Glomerular visceral epithelial cell (primary cell): ENCODE data around the gene RFTN1.
"Not testable (repeated sequence)": the region's sequence is repeated elsewhere in the genome, so short reads cannot be mapped to it uniquely, and the experiment has no call there.

ENCODE experiments used
- DNase-seq: peaks from one replicate; pipeline ENCODE4 v3.0.0-alpha.2; 2016; ENCODE audit errors: extremely low spot score

The RFTN1 gene

GRCh38 chr3:16506884-16507577 is 6.5 kb downstream of the RFTN1 start:
- no peak for DNase-seq

- DNase-seq, result no peak
Measured at GRCh38 chr3:16506451-16506850, 7.0 kb downstream of the RFTN1 start.

- DNase-seq, result no peak
Measured at GRCh38 chr3:16504692-16505091, 8.8 kb downstream of the RFTN1 start.

GRCh38 chr3:16504242-16504641 is 9.3 kb downstream of the RFTN1 start:
- no peak for DNase-seq

GRCh38 chr3:16503191-16503776 is 10.2 kb downstream of the RFTN1 start:
- no peak for DNase-seq

- DNase-seq, result no peak
Measured at GRCh38 chr3:16502347-16502908, 11.1 kb downstream of the RFTN1 start.

GRCh38 chr3:16501376-16501775 is 12.1 kb downstream of the RFTN1 start:
- no peak for DNase-seq

- no peak for DNase-seq
Measured at GRCh38 chr3:16500911-16501310, 12.6 kb downstream of the RFTN1 start.

GRCh38 chr3:16500093-16500492 is 13.4 kb downstream of the RFTN1 start:
- no peak for DNase-seq

- no peak for DNase-seq
Measured at GRCh38 chr3:16499351-16499750, 14.1 kb downstream of the RFTN1 start.

- DNase-seq, result no peak
Measured at GRCh38 chr3:16498130-16498890, 15.2 kb downstream of the RFTN1 start.

- no peak for DNase-seq
Measured at GRCh38 chr3:16496408-16497222, 16.9 kb downstream of the RFTN1 start.

- DNase-seq, result no peak
Measured at GRCh38 chr3:16496008-16496407, 17.5 kb downstream of the RFTN1 start.

GRCh38 chr3:16494814-16495431 is 18.6 kb downstream of the RFTN1 start:
- no peak for DNase-seq

GRCh38 chr3:16494094-16494493 is 19.4 kb downstream of the RFTN1 start:
- DNase-seq, result no peak

GRCh38 chr3:16490062-16490619 is 23.4 kb downstream of the RFTN1 start:
- DNase-seq, result no peak

- not testable (repeated sequence) for DNase-seq
Measured at GRCh38 chr3:16489326-16490061, 24.0 kb downstream of the RFTN1 start.

- no peak for DNase-seq
Measured at GRCh38 chr3:16488637-16489036, 24.9 kb downstream of the RFTN1 start.

GRCh38 chr3:16487511-16488175 is 25.9 kb downstream of the RFTN1 start:
- no peak for DNase-seq
